ENCODE measurements around the gene LDLRAD3. TPM values are rescaled to one million over a fixed set of nuclear protein-coding genes. Genes with fewer than 3 reads are reported as not detected.

LDLRAD3 gene
- total and polyA plus RNA-seq, 4 donors: 2.2 to 14.3 (median 9.9) TPM

- no peaks in the 10 kb centered on the region for H3K9me3 ChIP-seq (ENCODE audit: control insufficient read depth in 4 of 4, insufficient read depth in 3 of 4, low read length in 3 of 4)
- ATAC-seq (ENCODE audit: insufficient read depth, low FRiP score) (no peak), DNase-seq (no peak)
- TF ChIP-seq, protein P1, sequence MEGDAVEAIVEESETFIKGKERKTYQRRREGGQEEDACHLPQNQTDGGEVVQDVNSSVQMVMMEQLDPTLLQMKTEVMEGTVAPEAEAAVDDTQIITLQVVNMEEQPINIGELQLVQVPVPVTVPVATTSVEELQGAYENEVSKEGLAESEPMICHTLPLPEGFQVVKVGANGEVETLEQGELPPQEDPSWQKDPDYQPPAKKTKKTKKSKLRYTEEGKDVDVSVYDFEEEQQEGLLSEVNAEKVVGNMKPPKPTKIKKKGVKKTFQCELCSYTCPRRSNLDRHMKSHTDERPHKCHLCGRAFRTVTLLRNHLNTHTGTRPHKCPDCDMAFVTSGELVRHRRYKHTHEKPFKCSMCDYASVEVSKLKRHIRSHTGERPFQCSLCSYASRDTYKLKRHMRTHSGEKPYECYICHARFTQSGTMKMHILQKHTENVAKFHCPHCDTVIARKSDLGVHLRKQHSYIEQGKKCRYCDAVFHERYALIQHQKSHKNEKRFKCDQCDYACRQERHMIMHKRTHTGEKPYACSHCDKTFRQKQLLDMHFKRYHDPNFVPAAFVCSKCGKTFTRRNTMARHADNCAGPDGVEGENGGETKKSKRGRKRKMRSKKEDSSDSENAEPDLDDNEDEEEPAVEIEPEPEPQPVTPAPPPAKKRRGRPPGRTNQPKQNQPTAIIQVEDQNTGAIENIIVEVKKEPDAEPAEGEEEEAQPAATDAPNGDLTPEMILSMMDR (IDR thresholded peaks at IDR 0.05; ENCODE audit: control extremely low read depth, extremely low read depth): no peak
- no peak overlapping the region for H3K27ac ChIP-seq (ENCODE audit: low read depth in 1 of 2, low read length in 1 of 2)
- no peak overlapping the region for H3K4me3 ChIP-seq
- H3K9ac ChIP-seq (ENCODE audit: insufficient read depth in 1 of 2, low read length in 2 of 2): no peak overlapping the region
- peaks cover 0 to 23% (median 4%) of the 10 kb centered on the region in 5 donors for H3K4me1 ChIP-seq (ENCODE audit: control insufficient read depth in 5 of 5, insufficient read depth in 5 of 5, low read length in 5 of 5)
- 80 to 82% methylated on average over 6 of the region's 6 CpGs for WGBS, 2 donors
- H3K36me3 ChIP-seq (ENCODE audit: control insufficient read depth in 4 of 4, insufficient read depth in 4 of 4, low read length in 4 of 4): peaks cover 0 to under 1% (median 0%) of the 10 kb centered on the region in 4 donors
- H3K27me3 ChIP-seq (ENCODE audit: control insufficient read depth in 3 of 3, insufficient read depth in 3 of 3, low read length in 2 of 3): no peaks in the 10 kb centered on the region
Observed at GRCh38 chr11:36193290-36193619, 249.4 kb downstream of the LDLRAD3 start.

- WGBS, 2 donors: 61 to 76% methylated on average over 1 of the region's 1 CpG
- Histone ChIP-seq H3K36me3 (ENCODE audit: control insufficient read depth in 4 of 4, insufficient read depth in 4 of 4, low read length in 4 of 4) (peaks cover 0 to 4% (median 0%) of the 10 kb centered on the region in 4 donors), H3K9me3 (ENCODE audit: control insufficient read depth in 4 of 4, insufficient read depth in 3 of 4, low read length in 3 of 4) (no peaks in the 10 kb centered on the region), H3K27ac (ENCODE audit: low read depth in 1 of 2, low read length in 1 of 2) (no peak overlapping the region), H3K4me1 (ENCODE audit: control insufficient read depth in 5 of 5, insufficient read depth in 5 of 5, low read length in 5 of 5) (peaks cover 0 to 23% (median 4%) of the 10 kb centered on the region in 5 donors), H3K4me3 (no peak overlapping the region), H3K27me3 (ENCODE audit: control insufficient read depth in 3 of 3, insufficient read depth in 3 of 3, low read length in 2 of 3) (no peaks in the 10 kb centered on the region), H3K9ac (ENCODE audit: insufficient read depth in 1 of 2, low read length in 2 of 2) (no peak overlapping the region)
- TF ChIP-seq, protein P1 (IDR thresholded peaks at IDR 0.05; ENCODE audit: control extremely low read depth, extremely low read depth): no peak
- ATAC-seq (ENCODE audit: insufficient read depth, low FRiP score) (no peak), DNase-seq (no peak)
Observed at GRCh38 chr11:36193721-36194120, 249.9 kb downstream of the LDLRAD3 start.

GRCh38 chr11:36195496-36196354 lies 251.9 kb downstream of the LDLRAD3 start:
- WGBS, 2 donors: 59 to 62% methylated on average over 5 of the region's 5 CpGs
- TF ChIP-seq, protein P1 (IDR thresholded peaks at IDR 0.05; ENCODE audit: control extremely low read depth, extremely low read depth): no peak

More at GRCh38 chr11:36195496-36196354, 251.9 kb downstream of the LDLRAD3 start:
- no peak overlapping the region for H3K9ac ChIP-seq (ENCODE audit: insufficient read depth in 1 of 2, low read length in 2 of 2)
- peaks cover 0 to 23% (median 4%) of the 10 kb centered on the region in 5 donors for H3K4me1 ChIP-seq (ENCODE audit: control insufficient read depth in 5 of 5, insufficient read depth in 5 of 5, low read length in 5 of 5)
- H3K27me3 ChIP-seq (ENCODE audit: control insufficient read depth in 3 of 3, insufficient read depth in 3 of 3, low read length in 2 of 3): no peaks in the 10 kb centered on the region
- DNase-seq: peak; percentile 48 to 84 (median 83)
- ATAC-seq (ENCODE audit: insufficient read depth, low FRiP score): no peak
- H3K27ac ChIP-seq (ENCODE audit: low read depth in 1 of 2, low read length in 1 of 2): no peak overlapping the region
- H3K9me3 ChIP-seq (ENCODE audit: control insufficient read depth in 4 of 4, insufficient read depth in 3 of 4, low read length in 3 of 4): no peaks in the 10 kb centered on the region
- peaks cover 0 to 4% (median 0%) of the 10 kb centered on the region in 4 donors for H3K36me3 ChIP-seq (ENCODE audit: control insufficient read depth in 4 of 4, insufficient read depth in 4 of 4, low read length in 4 of 4)
- no peak overlapping the region for H3K4me3 ChIP-seq

Measured in lung (tissue), 12 donors.